ENCODE results near the gene PNCK. TPM values are rescaled to one million over a fixed set of nuclear protein-coding genes. Genes with fewer than 3 reads are reported as not detected.

Gene PNCK
- total RNA-seq, 2 donors from 2014 or later = 1.9 to 11.1 TPM

- no peak overlapping the region for H3K27ac ChIP-seq
- no peaks in the 10 kb centered on the region for H3K27me3 ChIP-seq
- no peaks in the 10 kb centered on the region for H3K36me3 ChIP-seq
- intact Hi-C loops (cut with DNase I) = no loop called here
- no peak for DNase-seq
- no peak for TF ChIP-seq CTCF (IDR thresholded peaks at IDR 0.05)
- no peaks in the 10 kb centered on the region for H3K4me1 ChIP-seq
- no peak overlapping the region for H3K9ac ChIP-seq (ENCODE audit: low read depth in 2 of 2, low read length in 2 of 2)
- no peak overlapping the region for H3K4me3 ChIP-seq
- no peaks in the 10 kb centered on the region for H3K9me3 ChIP-seq
Measured at GRCh38 chrX:153670748-153671588, 2.6 kb downstream of the PNCK start.

GRCh38 chrX:153669901-153670731 is 3.5 kb downstream of the PNCK start:
- no peaks in the 10 kb centered on the region for H3K9me3 ChIP-seq
- H3K36me3 ChIP-seq = no peaks in the 10 kb centered on the region
- no peak for TF ChIP-seq CTCF (IDR thresholded peaks at IDR 0.05)
- DNase-seq = no peak
- intact Hi-C loops (cut with DNase I) = loop anchor here (5.0 to 10.0 kb wide), 3 partner anchors 118 to 715 kb away; no protein-coding TSS in a partner anchor
- no peak overlapping the region for H3K27ac ChIP-seq
- no peak overlapping the region for H3K9ac ChIP-seq (ENCODE audit: low read depth in 2 of 2, low read length in 2 of 2)
- H3K27me3 ChIP-seq = no peaks in the 10 kb centered on the region
- H3K4me3 ChIP-seq = no peak overlapping the region
- no peaks in the 10 kb centered on the region for H3K4me1 ChIP-seq

- TF ChIP-seq CTCF (IDR thresholded peaks at IDR 0.05) = peak; percentile 87
- intact Hi-C loops (cut with DNase I) = loop anchor here (5.0 to 10.0 kb wide), 3 partner anchors 117 to 715 kb away; no protein-coding TSS in a partner anchor
- no peaks in the 10 kb centered on the region for H3K9me3 ChIP-seq
- no peak for DNase-seq
- no peak overlapping the region for H3K9ac ChIP-seq (ENCODE audit: low read depth in 2 of 2, low read length in 2 of 2)
- no peaks in the 10 kb centered on the region for H3K36me3 ChIP-seq
- no peaks in the 10 kb centered on the region for H3K4me1 ChIP-seq
- H3K27me3 ChIP-seq = no peaks in the 10 kb centered on the region
- no peak overlapping the region for H3K27ac ChIP-seq
- no peak overlapping the region for H3K4me3 ChIP-seq
Measured at GRCh38 chrX:153669174-153669890, 4.3 kb downstream of the PNCK start.

GRCh38 chrX:153668423-153669173 is 5.0 kb downstream of the PNCK start:
- H3K27ac ChIP-seq = no peak overlapping the region
- intact Hi-C loops (cut with DNase I) = loop anchor here (5.0 to 10.0 kb wide), 3 partner anchors 116 to 714 kb away; no protein-coding TSS in a partner anchor

More at GRCh38 chrX:153668423-153669173, 5.0 kb downstream of the PNCK start:
- Histone ChIP-seq H3K9me3 (no peaks in the 10 kb centered on the region), H3K4me1 (no peaks in the 10 kb centered on the region), H3K36me3 (no peaks in the 10 kb centered on the region), H3K27me3 (no peaks in the 10 kb centered on the region), H3K9ac (ENCODE audit: low read depth in 2 of 2, low read length in 2 of 2) (no peak overlapping the region), H3K4me3 (no peak overlapping the region)
- DNase-seq = no peak
- TF ChIP-seq CTCF (IDR thresholded peaks at IDR 0.05) = no peak
